HEK293 (cell line): ENCODE results near the gene DND1.

Source experiments
- KLF16 ChIP-seq: fragments of 450-650 bp; formaldehyde crosslinking; IDR thresholded peaks from 2 replicates; pipeline ENCODE4 v1.5.1; 2017; ENCODE audit warnings: missing biosample characterization, missing genetic modification characterization
- PBX3 ChIP-seq: sonication (generic); formaldehyde crosslinking; IDR thresholded peaks from 2 replicates; pipeline ENCODE4 v1.8.1; 2022; ENCODE audit warnings: mild to moderate bottlenecking, moderate library complexity, missing genetic modification reagents
- SALL2 ChIP-seq: fragments of 450-650 bp; formaldehyde crosslinking; IDR thresholded peaks from 2 replicates; pipeline ENCODE4 v1.5.0; 2017; ENCODE audit warnings: missing biosample characterization, mild to moderate bottlenecking, missing genetic modification characterization, borderline replicate concordance
- TCF7L2 ChIP-seq: IDR thresholded peaks from 2 replicates; pipeline ENCODE4 v1.6.1; 2011; ENCODE audit warnings: low read depth, mild to moderate bottlenecking, inconsistent platforms, low read length, moderate library complexity, borderline replicate concordance
- YY2 ChIP-seq: fragments of 450-650 bp; formaldehyde crosslinking; IDR thresholded peaks from 2 replicates; pipeline ENCODE4 v1.5.1; 2016; ENCODE audit warnings: missing biosample characterization, missing genetic modification characterization
- ZNF112 ChIP-seq: fragments of 450-650 bp; formaldehyde crosslinking; IDR thresholded peaks from 2 replicates; pipeline ENCODE4 v1.5.0; 2017; ENCODE audit warnings: missing biosample characterization, missing genetic modification characterization
- ZNF121 ChIP-seq: fragments of 450-650 bp; formaldehyde crosslinking; IDR thresholded peaks from 2 replicates; pipeline ENCODE4 v1.5.1; 2016; ENCODE audit warnings: missing biosample characterization, missing genetic modification characterization
- ZNF132 ChIP-seq: fragments of 450-650 bp; formaldehyde crosslinking; IDR thresholded peaks from 2 replicates; pipeline ENCODE4 v1.5.1; 2017; ENCODE audit warnings: missing biosample characterization, missing genetic modification characterization, borderline replicate concordance
- ZNF148 ChIP-seq: fragments of 450-650 bp; formaldehyde crosslinking; IDR thresholded peaks from 2 replicates; pipeline ENCODE4 v1.5.0; 2017; ENCODE audit warnings: missing biosample characterization, missing genetic modification characterization, borderline replicate concordance
- ZNF184 ChIP-seq: fragments of 450-650 bp; IDR thresholded peaks from 2 replicates; pipeline ENCODE4 v1.5.1; 2018; ENCODE audit warnings: missing biosample characterization, mild to moderate bottlenecking, missing genetic modification characterization
- ZNF211 ChIP-seq: fragments of 450-650 bp; formaldehyde crosslinking; IDR thresholded peaks from 2 replicates; pipeline ENCODE4 v1.5.1; 2016; ENCODE audit warnings: low read depth, missing biosample characterization, missing genetic modification characterization
- ZNF221 ChIP-seq: fragments of 450-650 bp; formaldehyde crosslinking; IDR thresholded peaks from 2 replicates; pipeline ENCODE4 v1.5.1; 2017; ENCODE audit warnings: missing biosample characterization, missing genetic modification characterization, borderline replicate concordance
- ZNF23 ChIP-seq: fragments of 450-650 bp; formaldehyde crosslinking; IDR thresholded peaks from 2 replicates; pipeline ENCODE4 v1.5.1; 2016; ENCODE audit warnings: missing biosample characterization, missing genetic modification characterization, borderline replicate concordance
- ZNF292 ChIP-seq: fragments of 450-650 bp; formaldehyde crosslinking; IDR thresholded peaks from 2 replicates; pipeline ENCODE4 v1.5.1; 2016; ENCODE audit warnings: low read depth, missing biosample characterization, missing genetic modification characterization, borderline replicate concordance
- ZNF311 ChIP-seq: fragments of 450-650 bp; formaldehyde crosslinking; IDR thresholded peaks from 2 replicates; pipeline ENCODE4 v1.5.1; 2017; ENCODE audit warnings: missing biosample characterization, missing genetic modification characterization, borderline replicate concordance
- ZNF423 ChIP-seq: fragments of 450-650 bp; formaldehyde crosslinking; IDR thresholded peaks from 2 replicates; pipeline ENCODE4 v1.5.1; 2016; ENCODE audit warnings: missing biosample characterization, missing genetic modification characterization
- ZNF426 ChIP-seq: fragments of 450-650 bp; formaldehyde crosslinking; IDR thresholded peaks from 2 replicates; pipeline ENCODE4 v1.5.1; 2017; ENCODE audit warnings: missing biosample characterization, missing genetic modification characterization, mild to moderate bottlenecking, inconsistent platforms, moderate library complexity
- ZNF510 ChIP-seq: fragments of 450-650 bp; formaldehyde crosslinking; IDR thresholded peaks from 2 replicates; pipeline ENCODE4 v1.5.1; 2018; ENCODE audit warnings: mild to moderate bottlenecking, missing genetic modification characterization, missing biosample characterization; ENCODE audit not compliant: insufficient replicate concordance
- ZNF544 ChIP-seq: fragments of 450-650 bp; formaldehyde crosslinking; IDR thresholded peaks from 2 replicates; pipeline ENCODE4 v1.5.0; 2017; ENCODE audit warnings: missing biosample characterization, missing genetic modification characterization
- ZNF555 ChIP-seq: fragments of 450-650 bp; formaldehyde crosslinking; conservative IDR thresholded peaks from 2 replicates; pipeline ENCODE4 v1.5.1; 2017; ENCODE audit warnings: missing biosample characterization, mild to moderate bottlenecking, missing genetic modification characterization, inconsistent platforms
- ZNF658 ChIP-seq: fragments of 450-650 bp; formaldehyde crosslinking; IDR thresholded peaks from 2 replicates; pipeline ENCODE4; 2016; ENCODE audit warnings: missing biosample characterization, missing genetic modification characterization
- ZNF664 ChIP-seq: fragments of 450-650 bp; formaldehyde crosslinking; IDR thresholded peaks from 2 replicates; pipeline ENCODE4 v1.5.1; 2016; ENCODE audit warnings: missing biosample characterization, missing genetic modification characterization
- ZNF677 ChIP-seq: fragments of 450-650 bp; IDR thresholded peaks from 2 replicates; pipeline ENCODE4 v1.5.0; 2018; ENCODE audit warnings: missing biosample characterization, mild to moderate bottlenecking, missing genetic modification characterization, moderate library complexity
- ZNF76 ChIP-seq: fragments of 450-650 bp; formaldehyde crosslinking; IDR thresholded peaks from 2 replicates; pipeline ENCODE4; 2016; ENCODE audit warnings: low read depth, missing biosample characterization, missing genetic modification characterization, borderline replicate concordance
- ZNF791 ChIP-seq: fragments of 450-650 bp; formaldehyde crosslinking; IDR thresholded peaks from 2 replicates; pipeline ENCODE4 v1.5.1; 2016; ENCODE audit warnings: missing biosample characterization, missing genetic modification characterization
- ZSCAN5A ChIP-seq: fragments of 450-650 bp; formaldehyde crosslinking; IDR thresholded peaks from 2 replicates; pipeline ENCODE4 v1.5.1; 2016; ENCODE audit warnings: missing biosample characterization, missing genetic modification characterization
- TF ChIP-seq, protein P1 (sequence below): fragments of 450-650 bp; formaldehyde crosslinking; IDR thresholded peaks from 2 replicates; pipeline ENCODE4 v1.5.1; 2016; ENCODE audit warnings: missing biosample characterization, missing genetic modification characterization
- TF ChIP-seq, protein P2 (sequence below): fragments of 450-650 bp; formaldehyde crosslinking; IDR thresholded peaks from 2 replicates; pipeline ENCODE4 v1.5.1; 2016; ENCODE audit warnings: missing biosample characterization, missing genetic modification characterization

Gene DND1

DNA sequence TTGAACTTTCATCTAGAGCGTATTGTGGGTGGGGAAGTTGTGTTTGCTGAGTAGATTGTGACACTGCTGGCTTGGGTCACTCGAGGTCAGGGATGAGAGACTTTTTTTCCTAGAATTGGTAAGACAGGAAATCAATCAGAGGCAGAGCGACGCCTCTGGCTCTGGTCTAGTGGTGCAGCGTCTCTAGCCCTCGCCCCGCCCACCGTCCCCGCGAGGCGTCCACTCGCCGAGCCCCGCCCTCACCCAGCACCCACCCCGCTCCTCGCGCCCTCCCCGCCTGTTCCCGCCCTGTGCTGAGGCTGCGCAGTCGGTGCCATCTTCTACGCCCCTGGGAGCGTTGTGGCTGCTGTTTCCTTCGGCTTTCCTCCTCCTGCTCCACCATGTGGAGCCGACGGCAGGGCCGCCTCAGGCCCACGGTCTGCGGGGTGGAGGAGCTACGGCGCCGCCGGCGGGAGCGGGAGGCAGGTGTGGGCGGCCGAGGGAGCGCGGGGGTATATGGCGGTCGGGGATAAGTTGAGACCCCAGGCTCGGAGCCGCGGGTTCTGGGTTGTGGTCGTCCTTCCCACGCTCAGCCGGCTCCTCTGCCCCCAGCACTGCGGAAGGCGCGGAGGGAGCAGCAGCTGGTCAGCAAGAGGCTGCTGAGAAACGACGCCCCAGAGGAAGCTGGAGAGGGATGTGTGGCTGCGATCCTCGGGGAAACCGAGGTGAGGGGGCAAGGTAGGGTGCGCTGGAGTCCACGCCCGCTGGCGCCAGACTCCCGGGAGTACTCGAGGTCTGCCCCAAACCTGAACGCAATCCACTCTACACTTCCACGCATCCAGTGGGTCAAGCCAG lies 34.0 kb downstream of the DND1 start, which contains the start of gene TMCO6 (continued):
- no peak for TF ChIP-seq PBX3 (CRISPR knock-in tag)
- no peak for TF ChIP-seq ZNF148 (tag by site-specific recombination)
- no peak for TF ChIP-seq ZNF423 (tag by site-specific recombination)
- TF ChIP-seq ZNF132, result no peak
- no peak for TF ChIP-seq ZNF791 (tag by site-specific recombination)
- no peak for TF ChIP-seq ZNF555
- no peak for TF ChIP-seq TCF7L2
- no peak for TF ChIP-seq ZNF544 (tag by site-specific recombination)
- no peak for TF ChIP-seq ZNF121
- no peak for TF ChIP-seq ZNF677
- no peak for TF ChIP-seq ZNF184 (tag by site-specific recombination)
- TF ChIP-seq, protein P1, sequence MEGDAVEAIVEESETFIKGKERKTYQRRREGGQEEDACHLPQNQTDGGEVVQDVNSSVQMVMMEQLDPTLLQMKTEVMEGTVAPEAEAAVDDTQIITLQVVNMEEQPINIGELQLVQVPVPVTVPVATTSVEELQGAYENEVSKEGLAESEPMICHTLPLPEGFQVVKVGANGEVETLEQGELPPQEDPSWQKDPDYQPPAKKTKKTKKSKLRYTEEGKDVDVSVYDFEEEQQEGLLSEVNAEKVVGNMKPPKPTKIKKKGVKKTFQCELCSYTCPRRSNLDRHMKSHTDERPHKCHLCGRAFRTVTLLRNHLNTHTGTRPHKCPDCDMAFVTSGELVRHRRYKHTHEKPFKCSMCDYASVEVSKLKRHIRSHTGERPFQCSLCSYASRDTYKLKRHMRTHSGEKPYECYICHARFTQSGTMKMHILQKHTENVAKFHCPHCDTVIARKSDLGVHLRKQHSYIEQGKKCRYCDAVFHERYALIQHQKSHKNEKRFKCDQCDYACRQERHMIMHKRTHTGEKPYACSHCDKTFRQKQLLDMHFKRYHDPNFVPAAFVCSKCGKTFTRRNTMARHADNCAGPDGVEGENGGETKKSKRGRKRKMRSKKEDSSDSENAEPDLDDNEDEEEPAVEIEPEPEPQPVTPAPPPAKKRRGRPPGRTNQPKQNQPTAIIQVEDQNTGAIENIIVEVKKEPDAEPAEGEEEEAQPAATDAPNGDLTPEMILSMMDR (tag by site-specific recombination), result peak; percentile 69
- TF ChIP-seq SALL2 (tag by site-specific recombination), result no peak
- no peak for TF ChIP-seq YY2 (tag by site-specific recombination)
- no peak for TF ChIP-seq ZNF311 (tag by site-specific recombination)
- TF ChIP-seq ZNF76 (tag by site-specific recombination), result peak; percentile 26; the same call in 1 of the 2 replicates
- no peak for TF ChIP-seq ZNF211 (tag by site-specific recombination)
- no peak for TF ChIP-seq ZNF221 (tag by site-specific recombination)
- TF ChIP-seq ZNF658 (tag by site-specific recombination), result no peak
- no peak for TF ChIP-seq ZNF112 (tag by site-specific recombination)
- TF ChIP-seq ZNF426 (tag by site-specific recombination), result no peak
- no peak for TF ChIP-seq ZNF664 (tag by site-specific recombination)
- TF ChIP-seq, protein P2, sequence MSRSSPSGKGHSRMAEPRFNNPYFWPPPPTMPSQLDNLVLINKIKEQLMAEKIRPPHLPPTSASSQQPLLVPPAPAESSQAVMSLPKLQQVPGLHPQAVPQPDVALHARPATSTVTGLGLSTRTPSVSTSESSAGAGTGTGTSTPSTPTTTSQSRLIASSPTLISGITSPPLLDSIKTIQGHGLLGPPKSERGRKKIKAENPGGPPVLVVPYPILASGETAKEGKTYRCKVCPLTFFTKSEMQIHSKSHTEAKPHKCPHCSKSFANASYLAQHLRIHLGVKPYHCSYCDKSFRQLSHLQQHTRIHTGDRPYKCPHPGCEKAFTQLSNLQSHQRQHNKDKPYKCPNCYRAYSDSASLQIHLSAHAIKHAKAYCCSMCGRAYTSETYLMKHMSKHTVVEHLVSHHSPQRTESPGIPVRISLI (tag by site-specific recombination), result peak; percentile 93
- TF ChIP-seq ZNF292 (tag by site-specific recombination), result no peak
- no peak for TF ChIP-seq ZSCAN5A (tag by site-specific recombination)
- TF ChIP-seq KLF16 (tag by site-specific recombination), result 0 out of 2 replicates have a peak, but pooled peaks have one; percentile 56
- TF ChIP-seq ZNF23 (tag by site-specific recombination), result no peak
- no peak for TF ChIP-seq ZNF510 (tag by site-specific recombination)
